GM12878 (cell line): ENCODE data around the gene SLC37A1. TPM values are rescaled to one million over a fixed set of nuclear protein-coding genes. Genes with fewer than 3 reads are reported as not detected.

ENCODE experiments used
- ATAC-seq: fragments of 200-7000 bp; cut with Tn5 transposase; 3 replicates; pipeline ENCODE4 v1.9.1; 2020; ENCODE audit warnings: mild to moderate bottlenecking, moderate library complexity
- BruUV-seq: library from RNA; stranded (reverse); fragments of 400-500 nt; replicated peaks from 2 replicates; lab custom pipeline; 2021; lab: Mats Ljungman, UMichigan
- CTCF ChIA-PET: fragments of 300-600 bp; sonication (Branson Sonifier 250); formaldehyde crosslinking; extraction: SDS; loops from one replicate; lab custom pipeline; 2021; ENCODE audit warnings: inconsistent platforms; lab: Yijun Ruan, JAX
- POLR2A ChIA-PET: fragments of 350-600 bp; formaldehyde crosslinking; extraction: SDS; loops from one replicate; lab custom pipeline; 2021; ENCODE audit warnings: inconsistent platforms; lab: Charles Lee
- RAD21 ChIA-PET: fragments of 300-600 bp; sonication (Branson Sonifier 250); formaldehyde crosslinking; loops from one replicate; lab custom pipeline; 2023; ENCODE audit warnings: antibody characterized with exemption; ENCODE audit not compliant: unreplicated experiment; lab: Charles Lee
- SMC1A ChIA-PET: fragments of 300-600 bp; sonication (Branson Sonifier 250); formaldehyde crosslinking; loops from one replicate; lab custom pipeline; 2023; ENCODE audit not compliant: unreplicated experiment, uncharacterized antibody; lab: Charles Lee
- DNase-seq: peaks from one replicate; pipeline ENCODE4 v3.0.0-alpha.2; 2011; ENCODE audit warnings: low read depth, low spot score
- FAIRE-seq: peaks from 3 replicates; lab custom pipeline; 2011; peaks lifted over from hg19 to GRCh38; lab: Jason Lieb, UNC
- H2AFZ ChIP-seq: 2 replicates; pipeline ENCODE4 v1.6.0; 2011; ENCODE audit warnings: low read depth, low read length, control low read depth; ENCODE audit not compliant: control insufficient read depth
- H3K27ac ChIP-seq: 2 replicates; pipeline ENCODE4 v1.5.1; 2011; ENCODE audit warnings: control low read depth; ENCODE audit not compliant: control insufficient read depth, insufficient read depth
- H3K27me3 ChIP-seq, 2 experiments: replicated peaks in 1 of 2; 2 replicates each; pipeline versions ENCODE4 v1.6.0 to v1.6.1; 2011; ENCODE audit warnings: low read length in 1 of 2; ENCODE audit not compliant: control insufficient read depth in 2 of 2, insufficient read depth in 2 of 2
- H3K36me3 ChIP-seq, 2 experiments: 2 replicates each; pipeline ENCODE4 v1.5.1; 2011; ENCODE audit warnings: low read length in 1 of 2; ENCODE audit not compliant: control insufficient read depth in 2 of 2, insufficient read depth in 2 of 2
- H3K4me1 ChIP-seq: 2 replicates; pipeline ENCODE4 v1.6.1; 2011; ENCODE audit warnings: mild to moderate bottlenecking, low read length, moderate library complexity, mixed read lengths; ENCODE audit not compliant: control insufficient read depth, insufficient read depth
- H3K4me2 ChIP-seq: 2 replicates; pipeline ENCODE4 v1.6.0; 2011; ENCODE audit warnings: control low read depth; ENCODE audit not compliant: control insufficient read depth, insufficient read depth
- H3K4me3 ChIP-seq: fragments of 200-600 bp; sonication (generic); 2 replicates; pipeline ENCODE4 v1.5.1; 2016
- H3K79me2 ChIP-seq: 2 replicates; pipeline ENCODE4 v1.6.0; 2011; ENCODE audit warnings: low read length; ENCODE audit not compliant: control insufficient read depth, insufficient read depth
- H3K9ac ChIP-seq: 2 replicates; pipeline ENCODE4 v1.8.0; 2011; ENCODE audit warnings: low read length, control low read depth, mixed read lengths; ENCODE audit not compliant: control insufficient read depth, insufficient read depth
- H3K9me3 ChIP-seq: replicated peaks from 3 replicates; pipeline ENCODE4 v1.5.1; 2011; ENCODE audit warnings: mild to moderate bottlenecking, low read length; ENCODE audit not compliant: control insufficient read depth, insufficient read depth
- H4K20me1 ChIP-seq: 2 replicates; pipeline ENCODE4 v1.6.0; 2011; ENCODE audit not compliant: control insufficient read depth, insufficient read depth
- BMI1 ChIP-seq: fragments of 450-650 bp; IDR thresholded peaks from 2 replicates; pipeline ENCODE4 v1.6.1; 2016; ENCODE audit warnings: mild to moderate bottlenecking, moderate library complexity, borderline replicate concordance
- CBFB ChIP-seq: IDR thresholded peaks from 2 replicates; pipeline ENCODE4 v1.6.1; 2016; ENCODE audit warnings: antibody characterized with exemption, low read depth
- SKIL ChIP-seq: fragments of 450-650 bp; IDR thresholded peaks from 2 replicates; pipeline ENCODE4 v1.6.1; 2017; ENCODE audit warnings: mild to moderate bottlenecking, low read depth, inconsistent platforms; ENCODE audit not compliant: poor library complexity, severe bottlenecking
- ZBED1 ChIP-seq: IDR thresholded peaks from 2 replicates; pipeline ENCODE4 v1.6.1; 2016; ENCODE audit warnings: borderline replicate concordance
- WGBS: methylation state at CpG from one replicate; pipeline ENCODE4 v1.1.6; 2016; ENCODE audit warnings: low lambda C conversion rate; ENCODE audit not compliant: insufficient replicate concordance, insufficient coverage; ENCODE audit errors: missing lambda C conversion rate; 5-methylcytosine and 5-hydroxymethylcytosine counted together
- in situ Hi-C: fragments of 300-500 bp; cut with MboI; formaldehyde crosslinking; loops from 9 replicates; pipeline ENCODE4 v1.14.3; 2018; ENCODE audit warnings: mixed read lengths
- intact Hi-C: fragments of 100-400 bp; cut with micrococcal nuclease; formaldehyde crosslinking; loops from one replicate; pipeline ENCODE4 v1.14.2; 2022; ENCODE audit not compliant: unreplicated experiment
- polyA plus RNA-seq, 11 experiments: library from polyadenylated mRNA; depleted of rRNA in 4 of 11; unstranded in 6 of 11; stranded (reverse) in 5 of 11; fragments of >200 nt; fragmentation: Nextera tagmentation in 4 of 11; fragmentation: Illumina TruSeq in 1 of 11; extraction: Ambion mirVana in 4 of 11; extraction: Trizol in 1 of 11; gene quantifications; 1 replicate in 1 of 11; 2 replicates in 10 of 11; pipeline versions ENCODE4 v1.2.1 to v1.2.3, GENCODE V29; 2011 to 2016; ENCODE audit warnings: inconsistent platforms in 2 of 11, missing spikeins in 2 of 11, low read depth in 1 of 11
- total RNA-seq, 4 experiments: library from RNA; depleted of rRNA in 3 of 4; stranded (reverse); fragments of >200 nt in 3 of 4; fragmentation: Illumina TruSeq in 1 of 4; extraction: Trizol in 1 of 4; gene quantifications; 2 replicates each; pipeline versions ENCODE4 v1.2.1 to v1.2.3, GENCODE V29; 2013 to 2021

Gene SLC37A1
- total and polyA plus RNA-seq, 10 of the 15 experiments (the other 5 are each of a cell fraction or from before 2014, with no cell fraction given) = 1.1 to 35.5 (median 24.4) TPM

- no TSS peak for BruUV-seq
- 28% methylated on average over 8 of the region's 8 CpGs for WGBS
- POLR2A ChIA-PET = no interaction called here
These were observed 86.3 kb downstream of the SLC37A1 start for GRCh38 chr21:42599962-42600361.

More at GRCh38 chr21:42599962-42600361, 86.3 kb downstream of the SLC37A1 start:
- ChIA-PET RAD21 (no interaction called here), SMC1A (no interaction called here), CTCF (no interaction called here)
- Histone ChIP-seq H3K9ac (no peak overlapping the region), H2AFZ (no peak overlapping the region), H3K36me3 (no peaks in the 10 kb centered on the region), H3K4me2 (no peak overlapping the region), H3K4me1 (no peaks in the 10 kb centered on the region), H3K27ac (no peak overlapping the region), H3K79me2 (no peaks in the 10 kb centered on the region), H3K4me3 (no peak overlapping the region), H3K27me3 (no peaks in the 10 kb centered on the region; a peak in 1 of 4 replicates), H3K9me3 (no peaks in the 10 kb centered on the region; the same call in 1 of the 3 replicates), H4K20me1 (no peaks in the 10 kb centered on the region)
- DNase-seq (no peak), FAIRE-seq (no peak), ATAC-seq (no peak)
- intact Hi-C loops = no loop called here
- TF ChIP-seq SKIL (no peak), BMI1 (no peak), CBFB (no peak), ZBED1 (no peak)
- in situ Hi-C loops = loop anchor here (5.0 kb wide), 1 partner anchor 227 kb away; no protein-coding TSS in a partner anchor
